Breast epithelium (tissue), 4 donors: Measurements from ENCODE around the gene YEATS4. TPM values are rescaled to one million over a fixed set of nuclear protein-coding genes. Genes with fewer than 3 reads are reported as not detected.

Experiments
- DNase-seq, 2 donors: peaks; one replicate each; pipeline ENCODE4 v3.0.0-alpha.2; 2019; ENCODE audit warnings: low spot score in 2 of 2
- H3K27ac ChIP-seq, 2 donors: fragments of 200-600 bp; sonication (generic) in 1 of 2; one replicate each; pipeline ENCODE4 v1.5.1; 2016 to 2019; ENCODE audit warnings: mild to moderate bottlenecking in 1 of 2
- H3K27me3 ChIP-seq, 2 donors: fragments of 200-600 bp; sonication (generic) in 1 of 2; one replicate each; pipeline versions ENCODE4 v1.5.1 to v1.6.0; 2017 to 2019; ENCODE audit warnings: control low read depth in 1 of 2, mild to moderate bottlenecking in 1 of 2
- H3K36me3 ChIP-seq: fragments of 200-600 bp; one replicate; pipeline ENCODE4 v1.5.1; 2019
- H3K4me1 ChIP-seq, 2 donors: fragments of 200-600 bp; sonication (generic); one replicate each; pipeline ENCODE4 v1.5.1; 2016 to 2019; ENCODE audit warnings: control low read depth in 1 of 2
- H3K4me3 ChIP-seq, 3 donors: fragments of 200-600 bp; sonication (generic); 1 replicate in 2 of 3; 2 replicates in 1 of 3; pipeline ENCODE4 v1.5.1; 2016 to 2019; ENCODE audit warnings: mild to moderate bottlenecking in 3 of 3, moderate library complexity in 2 of 3
- H3K9me3 ChIP-seq, 2 donors: fragments of 200-600 bp; sonication (generic) in 1 of 2; one replicate each; pipeline ENCODE4 v1.5.1; 2016 to 2019; ENCODE audit warnings: control low read depth in 1 of 2
- POLR2A ChIP-seq: fragments of 450-650 bp; IDR thresholded peaks from one replicate; pipeline ENCODE4 v1.6.1; 2016; ENCODE audit warnings: antibody characterized with exemption, mild to moderate bottlenecking, moderate library complexity
- POLR2AphosphoS5 ChIP-seq, 3 donors: sonication (generic); formaldehyde crosslinking; IDR thresholded peaks; one replicate each; pipeline ENCODE4 v1.6.1; 2017; ENCODE audit warnings: antibody characterized with exemption in 3 of 3
- intact Hi-C: fragments of 100-400 bp; cut with DNase I; formaldehyde crosslinking; loops from one replicate; pipeline ENCODE4 v1.15.1; 2023; ENCODE audit warnings: low total_unique reads
- total RNA-seq, 3 donors: library from RNA; depleted of rRNA; stranded (reverse); fragments of >200 nt; gene quantifications; one replicate each; pipeline ENCODE4 v1.1.0, GENCODE V29; 2016
- TF ChIP-seq, protein P1 (sequence below), 3 donors: fragments of 450-650 bp; IDR thresholded peaks; one replicate each; pipeline ENCODE4 v1.5.1; 2016 to 2017; ENCODE audit warnings: antibody characterized with exemption in 3 of 3, mild to moderate bottlenecking in 3 of 3, moderate library complexity in 3 of 3

Gene YEATS4
- total RNA-seq, 3 donors from 2014 or later = 13.8 to 23.0 (median 16.1) TPM

DNA sequence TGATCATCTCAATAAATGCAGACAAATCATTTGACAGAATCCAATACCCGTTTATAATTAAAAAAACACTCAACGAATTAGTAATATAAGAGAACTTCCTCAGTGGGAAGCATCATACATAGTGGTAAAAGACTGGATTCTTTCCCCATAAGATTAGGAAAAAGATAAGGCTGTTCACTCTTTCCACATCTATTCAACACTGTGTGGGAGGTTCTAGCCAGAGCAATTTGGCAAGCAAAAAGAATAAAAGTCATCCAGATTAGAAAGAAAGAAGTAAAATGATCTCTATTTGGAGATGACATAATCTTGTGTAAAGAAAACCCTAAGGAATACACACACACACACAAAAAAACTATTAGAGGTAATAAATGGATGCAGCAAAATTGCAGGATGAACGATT lies 38.4 kb downstream of the YEATS4 start:
- Histone ChIP-seq H3K4me1 (no peaks in the 10 kb centered on the region), H3K27ac (no peak overlapping the region), H3K36me3 (no peaks in the 10 kb centered on the region), H3K4me3 (no peak overlapping the region), H3K9me3 (peaks cover 0 to 4% of the 10 kb centered on the region in 2 donors), H3K27me3 (no peaks in the 10 kb centered on the region)
- no peak for TF ChIP-seq POLR2A
- TF ChIP-seq, protein P1, sequence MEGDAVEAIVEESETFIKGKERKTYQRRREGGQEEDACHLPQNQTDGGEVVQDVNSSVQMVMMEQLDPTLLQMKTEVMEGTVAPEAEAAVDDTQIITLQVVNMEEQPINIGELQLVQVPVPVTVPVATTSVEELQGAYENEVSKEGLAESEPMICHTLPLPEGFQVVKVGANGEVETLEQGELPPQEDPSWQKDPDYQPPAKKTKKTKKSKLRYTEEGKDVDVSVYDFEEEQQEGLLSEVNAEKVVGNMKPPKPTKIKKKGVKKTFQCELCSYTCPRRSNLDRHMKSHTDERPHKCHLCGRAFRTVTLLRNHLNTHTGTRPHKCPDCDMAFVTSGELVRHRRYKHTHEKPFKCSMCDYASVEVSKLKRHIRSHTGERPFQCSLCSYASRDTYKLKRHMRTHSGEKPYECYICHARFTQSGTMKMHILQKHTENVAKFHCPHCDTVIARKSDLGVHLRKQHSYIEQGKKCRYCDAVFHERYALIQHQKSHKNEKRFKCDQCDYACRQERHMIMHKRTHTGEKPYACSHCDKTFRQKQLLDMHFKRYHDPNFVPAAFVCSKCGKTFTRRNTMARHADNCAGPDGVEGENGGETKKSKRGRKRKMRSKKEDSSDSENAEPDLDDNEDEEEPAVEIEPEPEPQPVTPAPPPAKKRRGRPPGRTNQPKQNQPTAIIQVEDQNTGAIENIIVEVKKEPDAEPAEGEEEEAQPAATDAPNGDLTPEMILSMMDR (IDR thresholded peaks at IDR 0.05) = no peak
- no peak for TF ChIP-seq POLR2AphosphoS5 (IDR thresholded peaks at IDR 0.05)
- no peak for DNase-seq
- intact Hi-C loops = no loop called here

DNA sequence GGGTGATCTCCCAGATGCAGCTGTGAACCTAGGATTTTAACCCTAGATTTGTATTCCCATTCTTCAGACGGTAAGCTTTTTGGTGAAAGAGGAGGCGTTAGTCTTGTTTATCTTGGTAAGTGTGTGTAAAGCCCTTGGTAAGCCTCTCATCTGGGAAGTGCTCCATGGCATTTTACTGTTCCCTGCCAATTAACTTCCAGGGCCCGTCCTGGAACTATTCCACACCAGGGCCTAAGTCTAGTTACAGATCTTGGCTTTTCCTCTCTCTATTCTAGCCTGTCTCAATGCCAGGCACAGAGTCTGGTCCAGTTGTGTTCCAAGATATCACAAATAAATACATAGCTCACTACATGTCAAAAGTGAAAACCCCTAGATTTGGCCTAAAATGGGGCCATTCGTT lies 42.4 kb downstream of the YEATS4 start:
- Histone ChIP-seq H3K36me3 (no peaks in the 10 kb centered on the region), H3K27me3 (no peaks in the 10 kb centered on the region), H3K4me3 (no peak overlapping the region), H3K9me3 (peaks cover 0 to 3% of the 10 kb centered on the region in 2 donors), H3K27ac (no peak overlapping the region), H3K4me1 (no peaks in the 10 kb centered on the region)
- no peak for TF ChIP-seq POLR2A
- TF ChIP-seq, protein P1 (IDR thresholded peaks at IDR 0.05) = no peak
- TF ChIP-seq POLR2AphosphoS5 (IDR thresholded peaks at IDR 0.05) = no peak
- no peak for DNase-seq
- intact Hi-C loops = loop anchor here (2.0 kb wide), 1 partner anchor 27 kb away; no protein-coding TSS in a partner anchor

DNA sequence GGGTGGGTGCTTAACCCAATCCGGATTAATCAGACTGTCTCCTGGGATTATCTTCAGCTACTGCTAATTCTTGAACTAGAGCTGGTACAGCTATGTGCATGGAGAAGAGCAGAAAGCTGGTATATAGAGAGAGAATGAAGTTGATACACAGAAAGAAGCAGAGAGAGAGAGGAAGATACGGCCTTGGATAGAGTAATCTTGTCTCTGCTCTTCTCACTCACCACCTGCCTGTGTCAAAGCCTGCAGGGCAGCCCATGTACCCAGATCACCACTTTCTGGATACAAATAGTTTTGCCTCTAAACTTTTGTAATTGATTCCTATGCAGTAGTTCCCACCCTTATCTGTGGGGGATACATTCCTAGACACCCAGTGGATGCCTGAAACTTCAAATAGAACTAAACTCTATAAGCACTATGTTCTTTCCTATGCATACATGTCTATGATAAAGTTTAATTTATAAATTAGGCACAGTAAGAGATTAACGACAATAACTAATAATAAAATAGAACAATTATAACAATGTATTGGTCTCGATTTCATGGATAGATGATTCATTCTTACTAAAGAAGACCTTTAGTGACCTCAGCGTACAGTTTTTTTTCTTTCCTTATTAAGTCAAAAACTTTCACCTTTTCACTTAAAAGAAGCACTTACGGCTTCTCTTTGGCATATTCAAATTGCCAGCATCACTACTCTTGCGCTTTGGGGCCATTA lies 45.5 kb downstream of the YEATS4 start:
- no peak overlapping the region for H3K4me3 ChIP-seq
- H3K27me3 ChIP-seq = no peaks in the 10 kb centered on the region
- no peak for DNase-seq
- intact Hi-C loops = no loop called here
- no peaks in the 10 kb centered on the region for H3K4me1 ChIP-seq
- no peaks in the 10 kb centered on the region for H3K9me3 ChIP-seq
- TF ChIP-seq POLR2AphosphoS5 (IDR thresholded peaks at IDR 0.05) (no peak), POLR2A (no peak)
- TF ChIP-seq, protein P1 (IDR thresholded peaks at IDR 0.05) = no peak
- H3K27ac ChIP-seq = no peak overlapping the region
- no peaks in the 10 kb centered on the region for H3K36me3 ChIP-seq

DNA sequence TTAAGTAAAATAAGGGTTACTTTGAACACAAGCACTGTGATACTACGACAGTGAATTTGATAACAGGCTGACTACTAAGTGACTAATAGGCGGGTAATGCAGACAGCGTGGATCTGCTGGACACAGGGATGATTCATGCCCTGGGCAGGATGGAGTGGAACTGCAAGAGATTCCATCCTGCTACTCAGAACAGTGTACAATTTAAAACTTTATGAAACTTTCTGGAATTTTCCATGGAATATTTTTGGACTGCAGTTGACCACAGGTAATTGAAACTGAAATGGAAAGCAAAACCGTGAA lies 46.0 kb downstream of the YEATS4 start:
- Histone ChIP-seq H3K36me3 (no peaks in the 10 kb centered on the region), H3K27me3 (no peaks in the 10 kb centered on the region), H3K9me3 (no peaks in the 10 kb centered on the region), H3K4me3 (no peak overlapping the region), H3K4me1 (no peaks in the 10 kb centered on the region), H3K27ac (no peak overlapping the region)
- intact Hi-C loops = no loop called here
- TF ChIP-seq, protein P1 (IDR thresholded peaks at IDR 0.05) = no peak
- no peak for TF ChIP-seq POLR2A
- no peak for TF ChIP-seq POLR2AphosphoS5 (IDR thresholded peaks at IDR 0.05)
- DNase-seq = no peak

DNA sequence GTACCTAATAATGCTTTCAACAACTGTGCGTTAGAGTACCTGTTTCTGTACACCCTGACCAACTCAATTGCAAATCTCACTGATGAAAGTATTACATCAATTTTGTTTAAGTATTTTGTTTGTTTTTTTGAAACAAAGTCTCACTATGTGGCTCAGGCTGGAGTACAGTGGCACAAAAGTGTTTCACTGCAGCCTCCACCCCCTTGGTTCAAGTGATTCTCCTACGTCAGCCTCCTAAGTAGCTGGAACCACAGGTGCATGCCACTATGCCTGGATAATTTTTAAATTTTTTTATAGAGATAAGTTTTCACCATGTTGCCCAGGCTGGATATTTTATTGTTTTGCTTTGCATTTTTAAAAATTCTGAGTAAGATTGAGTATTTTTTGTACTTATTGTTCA lies 46.7 kb downstream of the YEATS4 start:
- Histone ChIP-seq H3K27ac (no peak overlapping the region), H3K4me3 (no peak overlapping the region), H3K27me3 (no peaks in the 10 kb centered on the region), H3K4me1 (no peaks in the 10 kb centered on the region), H3K9me3 (no peaks in the 10 kb centered on the region), H3K36me3 (no peaks in the 10 kb centered on the region)
- intact Hi-C loops = no loop called here
- TF ChIP-seq POLR2A (no peak), POLR2AphosphoS5 (IDR thresholded peaks at IDR 0.05) (no peak)
- TF ChIP-seq, protein P1 (IDR thresholded peaks at IDR 0.05) = no peak
- DNase-seq = no peak
